Activated T-helper 1 cell treated with Interleukin-2 at 50 U/mL for 16 hours (primary cell): ENCODE data around the gene ZNF425.
A peak's percentile ranks its signal among the peaks of the same experiment; 100 is the strongest.
"Not testable (repeated sequence)": the region's sequence is repeated elsewhere in the genome, so short reads cannot be mapped to it uniquely, and the experiment has no call there.

Experiments
- DNase-seq: peaks from one replicate; pipeline ENCODE4 v3.0.0-alpha.2; 2020; ENCODE audit warnings: low read depth

ZNF425 gene

GRCh38 chr7:149133028-149133710, 7.0 kb upstream of the ZNF425 start:
- DNase-seq = no peak

DNA sequence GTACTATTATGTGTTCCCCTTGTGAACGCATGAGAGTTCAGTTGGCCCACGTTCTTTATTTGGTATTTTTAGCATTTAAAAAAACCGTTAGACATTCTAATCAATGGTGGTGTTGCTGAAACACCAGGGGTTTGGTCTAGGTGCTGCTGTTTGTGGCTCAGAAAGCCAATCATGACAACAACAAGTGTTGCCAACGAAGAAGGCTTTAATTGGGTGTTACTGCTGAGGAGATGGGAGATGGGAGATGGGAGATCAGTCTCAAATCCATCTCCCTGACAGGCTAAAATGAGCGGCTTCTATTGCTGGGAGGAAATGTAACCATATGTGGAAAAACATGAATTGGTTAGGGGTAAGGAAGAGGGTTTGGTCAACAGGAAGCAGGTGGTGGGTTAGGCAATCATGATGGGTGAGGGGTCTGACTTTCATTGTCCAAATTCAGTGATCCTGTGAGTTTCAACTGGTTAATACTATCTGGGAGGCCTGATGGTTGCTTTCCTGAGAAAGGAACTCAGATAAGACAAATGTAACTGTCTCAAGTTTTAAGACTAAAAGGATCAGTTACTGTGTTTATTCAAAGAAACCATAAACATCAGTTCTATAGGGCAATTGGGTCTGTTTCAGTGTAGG, 4.6 kb upstream of the ZNF425 start:
- no peak for DNase-seq

- peak; percentile 43 for DNase-seq
Observed at GRCh38 chr7:149126662-149127266, 640 bp upstream of the ZNF425 start.

- DNase-seq = no peak
Observed at GRCh38 chr7:149125189-149125862, 798 bp downstream of the ZNF425 start.

GRCh38 chr7:149109969-149110368, 16.2 kb downstream of the ZNF425 start:
- DNase-seq = no peak

- DNase-seq = no peak
Observed at GRCh38 chr7:149104749-149105148, 21.4 kb downstream of the ZNF425 start.

DNA sequence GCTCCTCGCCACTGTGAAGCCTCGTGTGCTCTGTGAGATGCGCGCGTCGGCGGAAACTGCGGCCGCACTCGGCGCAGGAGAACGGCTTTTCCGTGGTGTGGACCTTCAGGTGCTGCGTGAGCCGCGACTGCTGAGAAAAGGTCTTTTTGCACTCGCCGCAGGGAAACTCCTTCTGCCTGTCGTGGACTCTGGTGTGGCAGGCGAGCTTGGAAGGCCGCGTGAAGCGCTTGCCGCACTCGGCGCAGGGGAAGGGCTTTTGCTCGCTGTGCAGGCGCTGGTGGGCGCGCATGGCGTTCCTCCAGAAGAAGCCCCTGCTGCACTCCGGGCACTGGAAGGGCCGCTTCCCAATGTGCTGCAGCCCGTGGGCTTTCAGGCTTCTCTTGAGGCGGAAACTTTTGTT, 21.9 kb downstream of the ZNF425 start:
- DNase-seq = no peak

DNA sequence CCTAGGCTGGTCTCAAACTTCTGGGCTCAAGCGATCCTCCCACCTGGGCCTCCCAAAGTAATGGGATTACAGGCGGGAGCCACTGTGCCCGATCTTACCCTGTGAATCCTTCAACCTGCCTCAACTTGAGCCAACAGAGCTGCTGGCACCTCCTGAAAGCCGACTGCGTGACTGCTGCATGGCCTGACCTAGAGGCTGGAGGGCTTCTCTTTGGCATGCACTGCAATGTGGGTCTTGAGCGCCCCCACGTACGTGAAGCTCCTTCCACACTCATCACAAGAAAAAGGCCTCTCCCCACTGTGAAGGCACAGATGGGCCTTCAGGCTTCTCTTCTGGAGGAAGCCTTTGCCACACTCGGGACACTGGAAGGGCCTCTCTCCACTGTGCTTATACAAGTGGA, 22.7 kb downstream of the ZNF425 start:
- no peak for DNase-seq

GRCh38 chr7:149102666-149103065, 23.5 kb downstream of the ZNF425 start:
- no peak for DNase-seq

DNA sequence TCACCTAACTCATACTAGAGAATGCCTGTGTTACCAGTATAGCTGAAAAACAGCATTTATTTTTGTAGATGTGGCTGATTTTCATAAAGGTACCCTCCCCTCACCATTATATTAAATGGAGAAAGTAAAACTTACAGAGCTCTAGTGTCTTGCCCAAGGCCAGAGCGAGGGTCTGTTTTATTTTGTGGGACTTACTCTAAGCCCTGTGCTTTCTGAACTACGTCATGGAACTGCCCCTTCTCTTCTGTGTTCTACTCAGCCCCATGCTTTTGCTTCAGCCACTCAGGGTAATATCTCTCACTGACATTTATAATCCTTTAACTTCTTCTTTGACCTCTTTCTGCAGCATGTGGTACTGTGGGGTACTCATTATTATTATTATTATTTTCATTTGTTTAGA, 25.3 kb downstream of the ZNF425 start:
- DNase-seq = no peak

DNA sequence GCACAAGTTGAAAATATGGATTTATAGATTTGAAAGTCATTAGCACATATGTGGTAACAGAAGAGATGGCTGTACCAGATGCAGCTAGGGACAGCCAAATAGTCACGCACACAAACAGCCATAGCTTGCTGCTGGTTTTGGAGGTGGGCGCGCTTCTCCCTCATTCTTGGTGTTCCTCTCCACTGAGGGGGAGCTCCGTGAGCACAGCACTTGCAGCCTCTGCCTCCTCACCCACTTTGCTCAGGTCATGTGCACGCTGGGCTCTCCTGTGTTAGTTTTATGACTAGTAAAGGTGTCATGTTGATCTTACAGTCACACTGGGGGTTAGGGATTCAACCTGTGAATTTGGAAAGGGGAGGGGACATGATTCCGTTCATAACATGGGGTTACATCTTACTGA, 27.1 kb downstream of the ZNF425 start:
- DNase-seq = no peak

DNA sequence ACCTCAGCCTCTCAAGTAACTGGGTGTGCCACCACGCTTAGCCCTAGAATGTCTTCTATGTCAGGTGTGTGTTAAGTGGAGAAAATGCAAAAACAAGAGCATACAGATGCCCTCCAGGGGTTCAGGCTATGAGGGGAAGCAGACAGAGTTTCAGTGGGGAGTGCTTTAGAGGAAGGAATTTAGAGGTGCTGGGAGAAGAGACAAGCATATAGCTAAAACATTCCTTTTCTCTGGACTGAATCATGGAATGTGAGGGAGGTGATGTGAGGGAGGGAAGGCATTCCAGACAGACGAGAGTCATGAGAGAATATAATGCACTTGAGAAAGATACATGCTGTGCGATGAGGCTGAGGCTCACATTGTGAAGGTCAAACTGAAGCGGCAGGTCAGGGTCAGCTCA, 29.0 kb downstream of the ZNF425 start:
- DNase-seq = no peak

- no peak for DNase-seq
Observed at GRCh38 chr7:149093228-149093627, 32.9 kb downstream of the ZNF425 start.

GRCh38 chr7:149092244-149092643, 33.9 kb downstream of the ZNF425 start:
- DNase-seq = not testable (repeated sequence)

DNA sequence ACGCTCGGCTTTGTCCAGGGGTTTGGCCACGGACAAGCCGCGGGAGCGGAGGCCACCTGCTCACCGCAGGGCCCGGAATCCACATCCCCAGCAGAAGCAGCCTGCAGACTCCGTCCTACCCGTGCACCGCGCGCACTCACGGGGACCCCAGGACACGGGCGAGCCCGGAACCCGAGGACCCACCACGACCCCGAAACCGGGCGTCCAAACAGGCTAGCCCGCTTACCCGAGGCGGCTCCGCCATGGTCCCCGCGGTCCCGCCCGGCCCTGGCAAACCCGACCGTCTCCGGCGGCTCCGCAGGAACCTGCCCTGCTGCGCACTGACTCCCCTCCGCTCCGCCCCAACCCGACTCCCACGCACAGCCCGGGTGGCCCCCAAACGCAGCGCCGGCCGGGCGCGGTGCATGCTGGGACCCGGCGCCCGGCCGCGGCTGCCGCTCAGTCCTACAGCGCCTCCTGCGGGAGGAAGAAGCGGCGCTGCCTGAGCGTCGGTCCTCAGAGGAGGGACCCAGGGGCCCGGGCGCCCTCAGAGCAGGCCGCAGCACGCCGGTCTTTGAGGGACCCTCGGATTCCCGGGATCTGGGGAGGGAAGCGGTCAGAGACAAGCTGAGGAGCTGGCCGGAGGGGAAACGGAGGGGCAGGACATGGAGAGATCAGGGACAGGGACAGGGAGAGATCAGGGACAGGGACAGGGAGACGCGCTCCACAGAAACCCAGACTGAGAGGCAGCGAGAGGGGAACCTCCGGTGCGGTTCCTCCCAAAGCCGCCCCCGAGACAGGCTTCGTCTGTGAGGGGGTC, 35.5 kb downstream of the ZNF425 start, which contains the start of gene ZNF786:
Gene ZNF786 (minus strand): TSS at position 322 of the 799 bp plus-strand sequence. CDS start 78 bp downstream, at position 244.
- DNase-seq = peak; percentile 90

- no peak for DNase-seq
Observed at GRCh38 chr7:149087376-149087775, 38.7 kb downstream of the ZNF425 start.

DNA sequence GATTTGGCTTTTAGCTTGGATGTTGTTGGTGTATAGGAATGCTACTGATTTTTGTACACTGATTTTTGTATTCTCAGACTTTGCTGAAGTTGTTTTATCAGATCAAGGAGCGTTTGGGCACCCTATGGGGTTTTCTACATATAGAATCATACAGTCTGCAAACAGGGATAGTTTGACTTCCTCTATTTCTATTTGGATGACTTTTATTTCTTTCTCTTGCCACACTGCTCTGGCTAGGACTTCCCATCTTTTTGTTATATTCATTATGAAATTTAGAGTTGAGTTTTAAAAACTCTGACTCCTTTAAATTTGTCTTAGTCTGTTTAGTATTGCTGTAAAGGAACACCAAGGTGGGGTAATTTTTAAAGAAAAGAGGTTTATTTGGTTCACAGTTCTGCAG, 40.3 kb downstream of the ZNF425 start:
- DNase-seq = no peak

- DNase-seq = no peak
Observed at GRCh38 chr7:149084407-149084806, 41.7 kb downstream of the ZNF425 start.

GRCh38 chr7:149081914-149082313, 44.2 kb downstream of the ZNF425 start:
- DNase-seq = no peak

DNA sequence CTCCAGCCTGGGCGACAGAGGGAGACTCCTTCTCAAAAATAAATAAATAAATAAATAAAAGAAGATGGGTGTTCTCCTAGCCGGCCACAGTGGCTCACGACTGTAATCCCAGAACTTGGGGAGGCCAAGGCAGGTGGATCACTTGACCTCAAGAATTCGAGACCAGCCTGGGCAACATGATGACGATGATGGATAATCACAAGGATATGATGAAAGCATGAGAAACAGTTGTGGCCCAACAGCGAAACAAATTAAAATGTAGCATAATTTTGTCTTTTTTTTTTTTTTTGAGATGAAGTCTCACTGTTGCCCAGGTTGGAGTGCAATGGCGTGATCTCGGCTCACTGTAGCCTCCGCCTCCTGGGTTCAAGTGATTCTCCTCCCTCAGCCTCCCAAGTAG, 48.5 kb downstream of the ZNF425 start:
- no peak for DNase-seq

DNA sequence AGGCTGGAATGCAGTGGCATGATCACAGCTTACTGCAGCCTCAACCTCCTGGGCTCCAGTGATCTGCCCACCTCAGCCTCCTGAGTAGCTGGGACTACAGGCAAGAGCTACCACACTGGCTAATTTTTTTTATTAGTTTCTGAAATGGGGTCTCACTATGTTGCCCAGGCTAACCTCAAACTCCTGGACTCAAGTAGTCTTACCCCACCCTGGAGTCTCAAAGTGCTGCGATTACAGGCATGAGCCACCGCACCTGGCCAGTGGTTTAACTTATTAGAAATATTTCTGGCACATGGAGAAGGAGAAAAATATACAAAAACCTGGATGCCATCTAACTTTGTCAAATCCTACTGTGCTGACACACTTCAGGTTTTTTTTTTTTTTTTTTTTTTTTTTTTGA, 50.8 kb downstream of the ZNF425 start:
- DNase-seq = no peak
